Measurements from ENCODE around the gene POU2F3.
"Not testable (repeated sequence)": the region's sequence is repeated elsewhere in the genome, so short reads cannot be mapped to it uniquely, and the experiment has no call there.

The POU2F3 gene

DNA sequence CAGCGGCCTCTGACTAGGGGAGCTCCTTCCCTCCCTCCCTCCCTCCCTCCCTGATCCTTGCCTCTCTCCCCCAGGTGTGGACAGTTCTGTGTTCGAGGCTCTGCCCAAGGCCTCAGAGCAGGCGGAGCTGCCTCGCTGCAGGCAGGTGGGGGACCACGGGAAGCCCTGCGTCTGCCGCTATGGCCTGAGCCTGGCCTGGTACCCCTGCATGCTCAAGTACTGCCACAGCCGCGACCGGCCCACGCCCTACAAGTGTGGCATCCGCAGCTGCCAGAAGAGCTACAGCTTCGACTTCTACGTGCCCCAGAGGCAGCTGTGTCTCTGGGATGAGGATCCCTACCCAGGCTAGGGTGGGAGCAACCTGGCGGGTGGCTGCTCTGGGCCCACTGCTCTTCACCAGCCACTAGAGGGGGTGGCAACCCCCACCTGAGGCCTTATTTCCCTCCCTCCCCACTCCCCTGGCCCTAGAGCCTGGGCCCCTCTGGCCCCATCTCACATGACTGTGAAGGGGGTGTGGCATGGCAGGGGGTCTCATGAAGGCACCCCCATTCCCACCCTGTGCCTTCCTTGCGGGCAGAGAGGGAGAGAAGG lies 11.1 kb upstream of the POU2F3 start:
- no peak for DNase-seq

DNA sequence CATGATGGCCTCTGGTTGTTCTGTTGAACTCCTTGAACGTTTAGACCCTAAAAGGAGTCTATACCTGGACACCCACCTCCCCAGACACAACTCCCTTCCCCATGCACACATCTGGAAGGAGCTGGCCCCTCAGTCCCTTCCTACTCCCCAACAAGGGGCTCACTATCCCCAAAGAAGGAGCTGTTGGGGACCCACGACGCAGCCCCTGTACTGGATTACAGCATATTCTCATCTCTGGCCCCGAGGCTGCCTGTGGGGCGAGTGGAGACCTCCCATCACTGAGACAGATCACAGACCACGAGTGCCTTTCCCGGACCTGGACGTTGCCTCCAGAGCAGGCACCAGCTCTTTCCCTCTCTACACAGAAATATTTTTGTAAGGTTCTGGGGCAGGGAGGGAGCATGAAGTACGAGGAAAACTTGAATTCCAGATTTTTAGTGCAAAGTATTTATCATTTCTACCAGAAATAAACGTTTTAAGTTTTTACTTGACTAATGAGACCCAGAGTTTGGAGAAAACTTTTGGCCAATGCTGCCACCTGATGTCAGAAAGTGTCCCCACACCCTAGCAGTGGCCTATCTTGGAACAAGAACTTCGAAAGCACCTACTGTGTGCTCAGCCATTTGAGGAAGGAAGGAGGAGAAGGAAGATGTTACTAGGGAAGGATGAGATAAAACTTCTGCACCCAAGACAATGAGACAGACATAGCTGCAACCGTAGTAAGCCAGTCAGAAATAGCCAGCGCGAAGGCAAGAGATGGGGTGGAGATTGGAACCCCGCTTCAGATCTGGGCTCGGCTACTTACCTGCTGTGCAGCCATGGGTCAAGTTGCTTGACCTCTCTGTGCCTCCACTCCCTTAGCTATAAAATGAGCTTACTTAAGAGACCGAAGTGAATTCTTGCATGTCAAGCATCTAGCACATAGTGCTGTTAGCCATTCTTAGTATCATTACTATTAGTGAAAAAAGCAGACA lies 10.2 kb upstream of the POU2F3 start:
- DNase-seq = no peak

- DNase-seq = no peak
These were observed 9.4 kb upstream of the POU2F3 start for GRCh38 chr11:120230433-120231071.

DNA sequence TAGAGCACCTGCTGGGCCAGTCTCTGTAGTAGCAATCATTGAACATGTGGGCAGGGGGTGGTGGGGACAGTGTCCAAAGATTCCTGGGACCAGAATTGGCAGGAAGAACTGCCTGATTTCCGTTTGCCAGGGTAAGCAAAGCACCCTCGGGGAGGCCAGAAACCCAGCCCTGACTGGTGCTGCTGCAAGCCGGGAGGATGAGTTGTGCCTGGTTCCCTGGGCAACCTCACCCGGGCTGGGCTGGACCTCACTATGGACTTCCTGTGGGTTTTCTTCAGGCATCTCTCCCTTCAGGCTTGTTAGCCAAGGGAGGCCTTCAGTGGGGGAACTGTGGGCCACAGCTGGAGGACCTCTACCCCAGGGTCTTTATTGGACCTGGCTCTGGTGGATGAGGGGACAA lies 8.0 kb upstream of the POU2F3 start:
- no peak for DNase-seq

DNA sequence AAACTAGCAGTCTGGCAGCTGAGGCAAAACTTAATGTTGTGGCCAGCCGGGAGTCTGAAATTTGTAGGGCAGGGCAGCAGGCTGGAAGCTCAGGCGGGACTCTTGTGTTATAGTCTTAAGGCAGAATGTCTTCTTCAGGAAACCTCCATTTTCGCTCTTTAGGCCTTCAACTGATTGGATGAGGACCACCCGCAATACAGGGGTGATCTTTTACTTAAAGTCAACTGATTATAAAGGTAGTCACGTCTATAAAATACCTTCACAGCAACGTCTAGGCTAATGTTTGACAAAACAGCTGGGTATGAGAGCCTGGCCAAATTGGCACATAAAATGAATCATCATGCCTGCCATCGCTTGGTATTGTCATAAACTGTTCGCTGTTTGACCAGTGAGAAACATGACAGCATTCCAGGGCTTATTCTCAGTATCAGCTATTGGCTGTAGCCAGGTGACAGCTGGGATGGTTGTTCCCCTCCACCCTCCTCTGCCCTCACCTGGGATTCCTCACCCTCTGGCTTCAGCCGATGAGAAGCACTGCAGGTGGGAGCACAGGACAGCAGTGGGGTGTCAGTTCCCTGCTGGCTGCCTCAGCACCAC lies 6.6 kb upstream of the POU2F3 start:
- DNase-seq = no peak

DNA sequence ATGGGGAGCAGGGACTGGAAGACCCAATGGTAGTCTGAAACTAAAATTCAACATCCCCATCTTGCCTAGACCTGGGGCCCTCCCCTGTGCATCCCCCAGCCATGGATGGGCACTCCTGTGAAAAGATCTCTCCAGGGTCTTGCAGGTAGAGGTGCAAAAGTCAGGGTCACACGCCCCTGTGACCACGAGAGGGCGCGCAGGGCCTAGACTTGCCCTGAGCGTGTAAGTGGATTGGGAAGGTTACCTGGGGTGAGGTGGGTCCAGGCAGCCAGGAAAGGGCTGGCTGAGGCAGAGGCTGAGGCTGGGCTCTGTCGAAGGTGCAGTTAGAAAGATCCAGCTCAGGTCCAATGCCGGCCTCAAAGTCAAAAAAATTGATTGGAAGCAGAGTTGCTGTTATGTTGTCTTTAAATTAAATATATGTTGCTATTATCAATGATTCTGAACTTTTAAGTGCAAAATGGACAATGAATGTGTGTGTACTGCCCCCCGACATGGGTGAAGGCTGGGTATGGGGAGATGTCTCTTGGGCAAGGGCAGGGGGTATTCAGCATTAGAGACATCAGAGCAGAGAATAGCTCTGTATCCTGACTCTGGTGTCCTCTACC lies 4.8 kb upstream of the POU2F3 start:
- peak; percentile 3 for DNase-seq

DNA sequence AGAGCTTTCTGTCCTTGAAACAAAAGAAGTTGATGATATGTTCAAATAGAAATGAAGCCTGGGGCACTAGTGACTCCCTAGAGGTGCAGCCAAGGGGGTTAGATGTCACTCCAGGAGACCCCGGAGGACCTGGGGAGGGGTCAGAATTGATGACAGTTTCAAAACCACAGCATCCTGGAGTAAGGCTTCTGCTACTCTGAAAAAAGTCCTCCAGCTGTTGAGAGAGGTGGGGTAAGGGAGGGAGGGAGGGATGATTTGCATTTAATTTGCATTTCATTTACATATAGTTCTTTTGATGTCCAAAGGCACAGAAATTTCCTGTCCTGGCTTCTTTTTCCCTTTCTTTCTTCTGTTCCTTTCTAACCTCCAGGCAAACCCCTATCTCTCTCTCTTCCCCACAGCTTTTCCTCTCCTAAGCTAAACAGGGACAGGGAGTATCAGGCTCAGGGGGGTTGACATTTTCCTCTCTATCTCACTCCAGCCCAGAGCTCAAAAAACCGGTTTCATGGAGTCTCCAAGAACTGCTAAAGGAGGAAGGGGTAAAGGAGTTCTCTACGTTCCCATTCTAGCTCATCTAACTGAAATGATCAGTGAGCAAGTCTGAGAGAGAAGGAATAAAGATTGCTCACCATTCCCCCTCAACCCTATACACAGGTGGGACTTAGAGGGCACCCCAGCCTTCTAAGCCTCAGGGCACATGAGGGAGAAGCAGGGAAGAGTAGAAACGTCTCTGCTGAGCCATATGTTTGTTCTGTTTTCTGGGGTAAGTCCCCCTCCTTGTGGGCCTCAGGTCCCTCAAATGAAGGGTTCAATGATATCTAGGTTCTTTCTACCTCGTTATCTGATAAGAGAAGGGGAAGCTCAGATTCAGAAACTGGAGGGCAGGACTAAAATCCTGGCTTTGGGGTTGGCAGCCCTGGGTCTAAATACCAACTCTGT lies 3.5 kb upstream of the POU2F3 start:
- DNase-seq = no peak

DNA sequence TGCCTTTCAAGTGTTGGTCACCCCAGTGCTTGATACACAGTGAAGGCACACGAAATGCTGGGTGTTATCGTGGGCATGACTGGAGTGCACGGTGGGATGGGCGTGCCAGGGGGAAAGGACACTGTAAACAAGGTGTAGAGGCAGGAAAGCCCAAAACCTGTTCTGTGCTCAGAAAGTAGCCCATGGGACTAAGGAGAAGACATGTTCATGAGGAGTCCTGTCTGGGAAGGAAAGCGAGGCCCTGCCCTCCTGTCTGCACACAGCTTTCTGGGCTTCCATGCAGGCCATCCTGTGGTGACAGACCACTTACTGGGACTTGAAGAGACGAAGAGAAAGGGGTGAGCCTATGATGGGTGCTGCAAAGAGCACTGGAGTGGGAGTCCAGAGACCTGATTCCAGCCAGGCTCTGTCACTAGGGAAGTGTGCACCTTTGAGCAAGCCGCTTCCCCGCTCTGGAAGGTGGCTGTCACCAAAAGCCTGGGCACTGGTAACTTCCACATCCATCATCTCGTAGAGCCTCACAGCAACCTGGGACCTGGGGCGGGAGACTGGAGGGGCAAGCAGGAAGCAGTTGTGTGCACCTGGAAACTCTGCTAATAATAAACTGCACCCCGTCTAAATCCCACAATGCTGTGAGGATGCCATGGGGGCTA lies 846 bp upstream of the POU2F3 start:
- no peak for DNase-seq

DNA sequence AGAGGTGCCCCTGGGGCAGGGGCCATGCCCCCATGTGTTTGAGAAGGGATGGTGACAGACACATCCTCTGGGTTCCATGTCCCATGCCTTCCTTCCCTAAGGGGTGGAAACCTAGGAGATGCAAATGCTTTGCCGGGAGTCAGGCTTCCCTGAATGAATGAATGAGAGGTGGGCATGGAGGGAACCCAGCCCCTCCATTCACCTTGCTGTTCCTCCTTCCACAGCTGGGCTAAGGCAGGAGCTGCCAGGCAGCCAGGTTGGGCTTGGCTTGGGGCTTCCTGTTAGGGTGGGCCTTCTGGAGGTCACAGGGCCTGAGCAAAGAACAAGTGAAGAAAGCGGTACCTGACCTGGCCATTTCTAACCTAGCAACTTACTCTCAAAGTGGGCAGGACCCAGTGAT lies 926 bp downstream of the POU2F3 start:
- DNase-seq = no peak

DNA sequence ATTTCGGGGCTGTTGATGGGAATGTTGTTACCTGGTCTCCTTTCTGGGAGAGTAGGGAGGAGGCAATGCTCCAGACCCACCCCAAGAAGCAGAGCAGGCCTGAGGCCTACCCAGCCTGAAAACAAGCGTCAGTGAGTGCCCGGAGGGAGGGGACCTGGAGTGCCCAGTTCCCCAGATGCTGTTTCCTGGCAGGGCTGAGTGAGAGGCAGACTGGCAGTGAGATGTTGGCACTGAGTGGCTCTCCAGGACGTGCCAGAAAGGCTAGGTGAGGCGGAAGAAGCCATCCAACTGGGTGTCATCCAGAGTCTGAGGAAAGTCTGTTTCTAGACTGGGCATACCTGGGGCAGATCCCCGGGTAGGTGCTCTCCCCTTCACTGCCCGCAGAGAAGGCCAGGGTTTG lies 1.3 kb downstream of the POU2F3 start:
- DNase-seq = no peak

DNA sequence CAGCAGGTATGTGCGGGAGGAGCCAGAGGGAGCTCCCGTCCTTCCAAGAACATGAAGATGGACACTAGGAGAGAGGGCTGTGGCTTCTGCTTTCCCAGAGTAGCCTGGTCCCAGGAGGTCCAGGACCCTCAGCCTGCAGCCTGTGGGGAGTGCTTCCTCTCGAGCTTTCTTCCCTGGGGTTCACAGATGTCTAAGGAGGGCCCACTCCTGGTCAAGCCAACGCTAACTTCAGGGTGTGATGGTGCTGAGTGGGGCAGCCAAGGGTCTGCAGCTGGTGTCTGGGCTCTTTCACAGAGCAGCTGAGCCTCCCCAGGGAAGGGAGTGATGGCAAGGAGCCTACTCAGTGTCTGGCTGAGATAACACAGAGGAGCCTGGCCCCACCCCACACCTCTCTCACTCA lies 3.3 kb downstream of the POU2F3 start:
- no peak for DNase-seq

- no peak for DNase-seq
These were observed 4.8 kb downstream of the POU2F3 start for GRCh38 chr11:120244476-120245365.

- no peak for DNase-seq
These were observed 5.5 kb downstream of the POU2F3 start for GRCh38 chr11:120245434-120245833.

DNA sequence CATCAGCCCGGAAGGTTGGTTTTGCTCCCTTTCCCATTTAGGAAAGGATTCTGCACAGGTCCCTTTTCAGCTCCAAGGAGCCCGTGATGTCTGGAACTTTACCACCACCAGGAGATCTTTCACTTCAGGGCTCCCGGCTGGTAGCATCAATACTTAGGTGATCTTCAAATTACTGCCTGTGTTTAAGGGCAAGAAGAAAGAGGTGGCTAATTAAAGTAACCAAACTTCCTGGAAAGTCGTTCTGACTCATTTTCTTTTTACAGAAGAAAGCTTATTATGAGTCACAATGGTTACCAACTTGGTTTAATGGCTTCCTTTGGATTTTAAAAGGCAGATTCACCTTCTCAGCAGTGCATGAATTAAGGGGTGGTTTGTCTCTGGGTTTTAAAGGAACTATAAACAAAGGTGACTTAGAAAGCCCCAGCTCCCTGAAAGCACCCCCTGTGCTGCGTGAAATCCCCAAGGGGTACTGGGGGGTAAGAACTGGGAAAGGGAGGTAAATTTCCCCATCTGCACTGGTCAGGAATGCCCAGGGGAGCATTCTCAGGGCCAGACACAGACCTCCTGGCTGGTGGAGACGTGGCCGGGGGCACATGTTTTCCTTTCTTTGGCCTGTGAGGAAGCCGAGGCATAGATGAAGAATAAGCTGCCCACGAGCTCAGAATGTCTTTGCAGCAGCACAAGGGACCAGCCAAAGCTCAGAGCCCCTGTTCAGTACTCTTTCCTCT lies 8.8 kb downstream of the POU2F3 start:
- DNase-seq = no peak

DNA sequence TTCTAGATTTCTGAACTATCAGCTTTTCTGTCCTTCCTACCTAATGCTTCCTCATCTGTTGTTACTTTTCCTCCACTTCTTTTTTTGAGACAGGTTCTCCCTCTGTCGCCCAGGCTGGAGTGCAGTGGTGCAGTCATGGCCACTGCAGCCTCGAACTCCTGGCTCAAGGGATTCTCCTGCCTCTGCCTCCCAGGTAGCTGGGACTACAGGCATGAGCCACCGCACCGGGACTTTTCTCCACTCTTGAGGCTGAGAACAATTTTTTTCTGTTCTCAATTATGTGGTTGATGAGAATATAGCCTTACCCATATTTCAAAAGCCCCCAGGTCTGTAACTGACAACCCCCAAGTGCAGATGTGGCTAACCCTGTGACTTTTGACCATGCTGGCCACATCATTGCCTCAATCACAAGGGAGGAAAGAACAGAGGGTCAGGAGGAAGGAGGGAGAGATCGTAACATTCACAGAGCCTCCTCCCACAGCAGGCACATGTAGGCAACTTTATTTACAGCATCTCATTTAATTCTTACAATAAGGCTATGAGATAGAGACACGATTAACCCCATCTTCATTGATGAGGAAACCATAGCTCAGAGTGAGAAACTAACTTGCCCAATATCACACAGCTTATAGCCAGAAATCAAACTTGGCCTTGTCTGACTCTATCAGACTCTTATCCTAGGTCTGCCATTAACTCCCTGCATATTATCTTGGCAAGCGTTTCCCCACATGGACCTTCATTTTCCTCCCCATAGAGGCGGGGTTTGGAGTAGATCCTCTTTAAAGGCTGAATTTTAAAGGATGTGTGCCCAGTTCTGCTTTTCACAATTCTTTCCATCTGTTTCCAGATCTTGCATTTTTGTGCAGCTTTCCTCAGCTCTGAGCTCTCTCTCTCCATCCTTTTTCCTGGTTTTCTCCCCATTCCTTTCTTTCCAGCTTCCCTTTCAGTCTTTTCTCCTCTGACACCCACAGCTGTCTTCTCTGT lies 9.6 kb downstream of the POU2F3 start:
- no peak for DNase-seq

DNA sequence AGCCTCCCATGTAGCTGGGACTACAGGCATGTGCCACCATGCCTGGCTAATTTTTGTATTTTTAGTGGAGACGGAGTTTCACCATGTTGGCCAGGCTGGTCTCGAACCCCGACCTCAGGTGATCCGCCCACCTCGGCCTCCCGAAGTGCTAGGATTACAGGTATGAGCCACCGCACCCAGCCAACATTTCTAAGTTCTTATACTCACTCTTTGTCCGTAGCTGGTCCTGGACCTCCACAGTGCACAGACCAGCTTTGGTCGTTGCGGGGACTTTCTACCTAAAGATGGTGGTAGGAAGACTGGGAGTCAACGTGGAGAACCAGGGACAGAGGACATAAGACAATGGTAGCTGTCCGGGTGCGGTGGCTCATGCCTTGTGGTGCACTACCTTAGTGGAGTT lies 13.4 kb downstream of the POU2F3 start:
- not testable (repeated sequence) for DNase-seq

DNA sequence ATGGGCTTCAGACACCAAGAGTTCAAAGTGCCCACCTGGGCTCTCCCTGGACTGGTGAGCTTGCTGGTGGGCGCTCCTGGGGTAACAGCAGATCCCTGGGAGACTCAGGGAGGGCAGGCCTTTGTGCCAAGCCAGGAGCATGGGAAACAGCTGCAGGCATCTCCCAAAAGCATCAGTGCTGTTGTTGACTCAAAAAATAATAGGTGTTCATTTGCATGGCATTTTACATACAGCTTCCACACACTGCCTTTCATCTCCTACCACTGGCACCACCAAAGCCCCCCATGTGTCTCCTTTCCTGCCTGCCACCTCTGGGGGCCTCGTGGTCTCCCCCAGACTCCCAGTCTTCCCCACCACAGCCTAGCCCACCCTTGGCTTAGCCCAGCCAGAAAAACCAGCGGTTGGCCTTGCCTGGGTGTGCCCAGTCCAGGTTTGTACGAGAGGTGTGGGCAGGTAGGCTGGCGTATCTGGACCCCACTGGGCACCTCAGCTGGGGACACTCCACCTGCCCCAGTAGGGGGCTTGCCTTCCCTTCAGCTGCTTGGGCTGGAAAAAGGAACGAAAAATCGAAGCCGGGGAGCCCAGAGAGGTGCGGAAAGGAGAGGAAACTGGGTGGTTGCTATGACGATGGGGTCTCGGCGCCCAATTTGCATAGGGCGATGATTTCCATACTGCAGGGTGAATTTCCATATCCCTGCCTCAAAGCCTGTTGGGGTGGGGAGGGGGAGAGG lies 15.0 kb downstream of the POU2F3 start:
- DNase-seq = no peak

DNA sequence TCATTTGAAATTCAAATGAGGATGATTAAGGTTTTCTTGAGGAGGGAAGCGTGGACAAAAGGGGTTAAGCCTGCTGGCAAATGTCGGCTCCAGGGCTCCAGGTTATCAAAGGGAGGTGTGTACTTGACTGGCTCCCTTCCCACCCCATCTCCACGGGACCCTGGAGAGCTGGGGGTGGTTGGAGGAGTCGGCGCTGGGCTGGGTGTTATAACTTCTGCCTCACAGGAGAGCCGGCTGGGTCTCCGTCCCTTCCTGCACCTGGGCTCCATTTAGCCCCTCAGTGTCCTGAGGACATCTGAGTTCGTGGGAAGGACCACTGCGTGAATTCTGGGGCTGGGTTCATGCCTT lies 15.6 kb downstream of the POU2F3 start:
- DNase-seq = no peak
